Activated CD4-positive, alpha-beta T cell treated with anti-CD3 and anti-CD28 coated beads, Interleukin-2, amount 10 ng/mL, durations not matched to agents 24 days and 14 days (primary cell): ENCODE data around the gene LAMTOR3. TPM values are rescaled to one million over a fixed set of nuclear protein-coding genes. Genes with fewer than 3 reads are reported as not detected.

Experiments
- DNase-seq: peaks from one replicate; pipeline ENCODE4 v3.0.0; 2022
- H3K27ac Mint-ChIP-seq: one replicate; pipeline ENCODE4 v1.8.0; 2022; ENCODE audit warnings: mild to moderate bottlenecking, mixed read lengths
- H3K27me3 Mint-ChIP-seq: one replicate; pipeline ENCODE4 v1.8.0; 2022; ENCODE audit warnings: mixed read lengths
- H3K36me3 Mint-ChIP-seq: one replicate; pipeline ENCODE4 v1.8.0; 2022; ENCODE audit warnings: low read depth, mild to moderate bottlenecking, mixed read lengths
- H3K4me1 Mint-ChIP-seq: one replicate; pipeline ENCODE4 v1.8.0; 2021; ENCODE audit warnings: mixed read lengths
- H3K4me3 Mint-ChIP-seq: one replicate; pipeline ENCODE4 v1.8.0; 2022; ENCODE audit warnings: mild to moderate bottlenecking, moderate library complexity, mixed read lengths
- H3K9me3 Mint-ChIP-seq: one replicate; pipeline ENCODE4 v1.8.0; 2021; ENCODE audit warnings: mixed read lengths
- intact Hi-C: fragments of 100-400 bp; cut with micrococcal nuclease; formaldehyde crosslinking; loops from one replicate; pipeline ENCODE4 v1.15.1; 2023
- total RNA-seq: library from RNA; stranded (reverse); gene quantifications from 2 replicates; pipeline ENCODE4 v1.2.3, GENCODE V29; 2022

Gene LAMTOR3
- total RNA-seq, 1 donor from 2014 or later: 28.0 TPM

DNA sequence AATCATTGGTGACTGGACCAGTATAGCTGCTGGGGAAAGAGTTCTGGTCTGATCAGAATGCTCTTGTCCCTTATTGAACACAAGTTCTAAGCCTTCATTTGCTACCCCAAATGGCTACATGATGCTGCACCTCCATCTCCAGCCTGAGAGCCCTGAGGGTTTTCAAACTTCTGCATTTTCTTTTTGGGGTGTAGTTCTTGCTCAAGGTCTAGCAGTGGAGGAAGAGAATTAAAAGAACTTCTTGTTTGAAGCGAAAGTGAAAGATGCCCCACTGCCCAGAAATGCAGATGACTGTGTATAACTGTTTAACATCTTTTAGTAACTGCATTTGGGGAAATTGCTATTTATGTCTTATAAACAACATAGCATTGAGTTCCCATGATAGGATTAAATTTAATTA lies 38.5 kb downstream of the LAMTOR3 start:
- Mint-ChIP-seq H3K4me3 (peak overlapping the region; percentile 68), H3K9me3 (peaks cover 5% of the 10 kb centered on the region), H3K27ac (peak overlapping the region; percentile 88), H3K36me3 (peaks cover 55% of the 10 kb centered on the region), H3K27me3 (no peaks in the 10 kb centered on the region), H3K4me1 (peaks cover 67% of the 10 kb centered on the region)
- intact Hi-C loops: loop anchor here (1.0 to 10.0 kb wide), 4 partner anchors 8 to 1669 kb away; partner anchors contain the start of genes EIF4E and TRMT10A
- peak; percentile 82 for DNase-seq

DNA sequence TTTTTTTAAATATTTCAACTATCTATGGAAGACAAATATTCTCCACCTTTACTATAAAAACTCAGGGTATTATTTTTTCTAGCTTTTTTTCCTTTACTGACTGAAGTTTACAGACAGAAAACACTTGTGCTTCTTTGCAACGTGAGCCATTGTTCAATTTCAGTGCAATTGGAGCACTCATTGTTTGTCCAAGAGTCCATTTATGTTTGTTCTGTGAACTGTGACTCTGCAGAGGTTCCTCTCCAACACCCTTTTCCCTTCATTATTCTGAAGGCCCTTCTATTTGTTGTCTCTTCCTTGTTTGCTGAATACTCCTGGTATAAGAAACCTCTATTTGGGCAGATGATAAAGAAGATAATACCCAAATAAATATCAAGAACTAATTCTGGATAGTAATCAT lies 40.2 kb downstream of the LAMTOR3 start:
- H3K4me3 Mint-ChIP-seq: no peak overlapping the region
- peaks cover 54% of the 10 kb centered on the region for H3K36me3 Mint-ChIP-seq
- intact Hi-C loops: loop anchor here (5.0 to 10.0 kb wide), 3 partner anchors 929 to 1671 kb away; partner anchors contain the start of genes EIF4E and PPP3CA
- no peak overlapping the region for H3K27ac Mint-ChIP-seq
- H3K9me3 Mint-ChIP-seq: peaks cover 5% of the 10 kb centered on the region
- DNase-seq: peak; percentile 45
- peaks cover 74% of the 10 kb centered on the region for H3K4me1 Mint-ChIP-seq
- H3K27me3 Mint-ChIP-seq: no peaks in the 10 kb centered on the region

DNA sequence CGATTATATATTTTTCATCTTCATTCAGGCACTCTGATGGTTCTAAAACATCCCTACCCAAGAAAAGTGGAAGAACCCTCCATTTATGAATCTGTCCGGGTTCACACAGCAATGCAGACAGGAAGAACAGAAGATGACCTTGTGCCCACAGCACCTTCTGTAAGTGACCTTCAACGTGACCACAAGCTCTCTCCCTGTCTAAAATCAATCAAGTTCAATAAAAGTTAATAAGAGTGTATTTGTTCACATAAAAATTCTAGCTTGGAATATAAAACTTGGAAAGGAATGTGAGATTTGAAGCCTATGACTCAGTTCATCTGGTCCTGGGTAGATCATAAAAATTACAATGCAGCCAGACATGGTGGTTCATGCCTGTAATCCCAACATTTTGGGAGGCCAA lies 41.0 kb downstream of the LAMTOR3 start:
- Mint-ChIP-seq H3K4me3 (no peak overlapping the region), H3K9me3 (peaks cover 5% of the 10 kb centered on the region), H3K36me3 (peaks cover 55% of the 10 kb centered on the region), H3K27ac (peak overlapping the region; percentile 98), H3K27me3 (no peaks in the 10 kb centered on the region), H3K4me1 (peaks cover 80% of the 10 kb centered on the region)
- intact Hi-C loops: loop anchor here (5.0 to 10.0 kb wide), 3 partner anchors 928 to 1672 kb away; partner anchors contain the start of genes EIF4E and PPP3CA
- no peak for DNase-seq

DNA sequence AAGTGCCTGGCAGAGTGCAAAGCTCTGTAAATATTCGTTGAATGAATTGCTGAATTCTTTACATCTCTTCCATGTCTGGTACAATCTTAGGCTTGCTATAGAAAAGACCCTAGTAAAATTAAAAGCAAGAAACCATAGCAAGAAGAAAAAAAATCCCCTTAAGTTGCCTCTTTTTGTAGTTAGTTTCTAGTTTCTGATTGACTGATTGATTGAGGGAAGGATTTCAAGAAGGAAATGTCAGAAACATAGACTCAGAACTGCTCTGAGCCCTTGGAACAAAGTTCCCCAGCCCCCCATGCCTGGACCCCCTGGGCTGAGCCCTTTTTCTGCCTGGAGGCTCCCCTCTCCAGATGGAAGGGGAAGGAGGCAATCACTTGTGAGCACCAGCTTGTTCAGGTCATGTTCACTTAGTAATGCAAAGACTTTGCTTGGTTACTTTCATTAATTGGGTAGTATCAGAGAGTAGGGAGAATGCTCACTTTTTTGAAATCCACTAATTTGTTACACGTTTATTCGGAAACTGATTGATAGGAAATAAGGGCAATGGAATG lies 42.0 kb downstream of the LAMTOR3 start:
- peak overlapping the region; percentile 98 for H3K27ac Mint-ChIP-seq
- peak overlapping the region; percentile 79 for H3K4me3 Mint-ChIP-seq
- H3K9me3 Mint-ChIP-seq: peaks cover 5% of the 10 kb centered on the region
- peaks cover 55% of the 10 kb centered on the region for H3K36me3 Mint-ChIP-seq
- DNase-seq: no peak
- H3K4me1 Mint-ChIP-seq: peaks cover 83% of the 10 kb centered on the region
- H3K27me3 Mint-ChIP-seq: no peaks in the 10 kb centered on the region
- intact Hi-C loops: loop anchor here (1.0 to 10.0 kb wide), 4 partner anchors 42 to 1673 kb away; partner anchors contain the start of genes EIF4E, LAMTOR3 and PPP3CA

DNA sequence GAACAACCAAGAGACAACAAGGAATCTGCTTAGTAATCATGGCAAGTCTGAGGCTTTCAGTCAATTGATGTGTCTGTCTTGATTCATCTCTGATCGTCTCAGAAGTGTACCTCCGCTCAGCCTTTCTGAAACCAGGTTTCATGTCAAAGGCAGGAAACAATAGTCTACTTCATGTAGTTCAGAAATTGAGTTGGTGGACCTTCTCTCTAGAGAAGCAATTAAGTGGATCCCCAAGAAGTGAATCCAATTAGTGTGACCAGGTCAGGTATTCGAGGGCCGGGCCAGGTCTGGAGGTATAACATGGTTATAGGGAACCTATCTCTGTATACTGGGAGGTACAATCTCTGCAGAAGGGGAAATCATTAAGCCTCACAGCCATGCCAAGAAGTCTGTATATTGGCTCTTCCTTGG lies 45.6 kb downstream of the LAMTOR3 start:
- Mint-ChIP-seq H3K4me3 (peak overlapping the region; percentile 58), H3K9me3 (no peaks in the 10 kb centered on the region), H3K27ac (peak overlapping the region; percentile 92), H3K4me1 (peaks cover 75% of the 10 kb centered on the region), H3K36me3 (peaks cover 36% of the 10 kb centered on the region), H3K27me3 (no peaks in the 10 kb centered on the region)
- DNase-seq: peak; percentile 80
- intact Hi-C loops: loop anchor here (5.0 to 10.0 kb wide), 6 partner anchors 341 to 1364 kb away; no protein-coding TSS in a partner anchor

- intact Hi-C loops: loop anchor here (1.0 to 10.0 kb wide), 10 partner anchors 9 to 1363 kb away; partner anchors contain the start of genes DAPP1 and LAMTOR3
- DNase-seq: peak; percentile 84
- Mint-ChIP-seq H3K4me1 (peaks cover 67% of the 10 kb centered on the region), H3K36me3 (peaks cover 37% of the 10 kb centered on the region), H3K9me3 (no peaks in the 10 kb centered on the region), H3K4me3 (peak overlapping the region; percentile 58), H3K27me3 (no peaks in the 10 kb centered on the region), H3K27ac (peak overlapping the region; percentile 92)
These were observed 46.8 kb downstream of the LAMTOR3 start for GRCh38 chr4:99847362-99847976.

DNA sequence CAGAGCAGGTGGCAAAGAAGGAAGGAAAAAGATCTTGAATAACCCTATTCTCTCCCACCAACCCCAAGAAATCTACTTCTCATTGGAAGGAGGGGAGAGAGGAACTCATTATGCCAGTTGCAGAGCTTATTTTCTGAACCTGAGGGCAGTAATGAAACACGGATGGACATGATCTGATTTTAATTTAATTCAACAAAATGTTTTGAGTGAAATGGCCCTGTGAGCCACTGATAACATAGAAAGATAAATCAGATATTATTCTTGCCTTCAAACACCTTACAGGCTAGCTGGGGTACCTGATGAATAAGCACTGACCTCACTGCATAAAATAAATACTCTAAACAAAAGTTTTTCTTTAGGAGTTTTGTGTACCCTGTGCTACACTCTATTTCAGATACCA lies 47.3 kb downstream of the LAMTOR3 start:
- peak; percentile 50 for DNase-seq
- Mint-ChIP-seq H3K36me3 (peaks cover 41% of the 10 kb centered on the region), H3K27ac (peak overlapping the region; percentile 92), H3K27me3 (no peaks in the 10 kb centered on the region), H3K9me3 (peaks cover under 1% of the 10 kb centered on the region), H3K4me3 (peak overlapping the region; percentile 69), H3K4me1 (peaks cover 64% of the 10 kb centered on the region)
- intact Hi-C loops: loop anchor here (1.0 to 10.0 kb wide), 10 partner anchors 9 to 1362 kb away; partner anchors contain the start of genes DAPP1 and LAMTOR3

- H3K4me3 Mint-ChIP-seq: peak overlapping the region; percentile 59
These were observed 48.3 kb downstream of the LAMTOR3 start for GRCh38 chr4:99845708-99846469.

DNA sequence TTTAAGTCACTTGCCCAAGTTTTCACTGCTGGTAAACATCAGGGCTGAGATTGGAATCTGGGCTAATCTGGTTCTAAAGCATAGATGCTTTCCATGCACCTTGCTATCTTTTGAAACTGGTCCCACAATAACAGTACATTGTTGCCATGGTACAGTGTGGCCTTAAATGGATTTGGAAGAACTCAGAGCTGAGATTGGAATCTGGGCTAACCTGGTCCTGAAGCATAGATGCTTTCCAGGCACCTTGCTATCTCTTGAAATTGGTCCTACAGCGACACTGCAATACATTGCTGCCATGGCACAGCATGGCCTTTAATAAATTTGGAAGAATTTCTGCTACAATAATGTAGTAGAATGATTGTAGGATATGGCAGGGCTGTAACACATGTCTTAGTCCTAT lies 49.0 kb downstream of the LAMTOR3 start:
- peak; percentile 57 for DNase-seq
- Mint-ChIP-seq H3K4me3 (peak overlapping the region; percentile 21), H3K36me3 (peaks cover 52% of the 10 kb centered on the region), H3K27ac (peak overlapping the region; percentile 86), H3K4me1 (peaks cover 65% of the 10 kb centered on the region), H3K27me3 (no peaks in the 10 kb centered on the region), H3K9me3 (peaks cover 3% of the 10 kb centered on the region)
- intact Hi-C loops: loop anchor here (5.0 to 10.0 kb wide), 6 partner anchors 338 to 1360 kb away; no protein-coding TSS in a partner anchor

More at GRCh38 chr4:99845708-99846469, 48.3 kb downstream of the LAMTOR3 start:
- Mint-ChIP-seq H3K9me3 (peaks cover 3% of the 10 kb centered on the region), H3K27ac (peak overlapping the region; percentile 86), H3K27me3 (no peaks in the 10 kb centered on the region), H3K36me3 (peaks cover 50% of the 10 kb centered on the region), H3K4me1 (peaks cover 66% of the 10 kb centered on the region)
- intact Hi-C loops: loop anchor here (2.0 to 10.0 kb wide), 8 partner anchors 15 to 1361 kb away; partner anchors contain the start of gene LAMTOR3
- peak; percentile 67 for DNase-seq

DNA sequence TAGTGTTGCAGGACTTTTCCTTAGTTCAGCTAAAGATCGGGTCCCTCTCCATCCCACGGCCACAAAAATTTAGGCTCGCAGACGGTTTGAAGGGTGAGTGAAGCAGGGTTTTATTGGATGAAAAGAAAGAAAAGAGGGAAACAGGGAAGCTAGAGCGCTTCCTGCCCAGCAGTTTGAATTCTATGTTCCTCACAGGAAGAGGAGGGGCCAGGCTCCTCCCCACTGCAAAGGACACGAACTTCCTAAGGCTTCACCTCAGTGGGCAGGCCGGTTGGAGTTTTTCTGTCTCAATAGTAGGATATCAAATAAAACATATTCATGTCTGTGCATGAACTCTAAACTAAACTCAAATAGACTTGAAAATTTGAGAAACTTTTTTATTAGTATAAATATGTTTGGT lies 50.2 kb downstream of the LAMTOR3 start:
- intact Hi-C loops: loop anchor here (10.0 kb wide), 1 partner anchor 1359 kb away; no protein-coding TSS in a partner anchor
- peaks cover 56% of the 10 kb centered on the region for H3K4me1 Mint-ChIP-seq
- H3K36me3 Mint-ChIP-seq: peaks cover 52% of the 10 kb centered on the region
- no peak overlapping the region for H3K27ac Mint-ChIP-seq
- DNase-seq: peak; percentile 53
- no peak overlapping the region for H3K4me3 Mint-ChIP-seq
- H3K9me3 Mint-ChIP-seq: peaks cover 3% of the 10 kb centered on the region
- H3K27me3 Mint-ChIP-seq: no peaks in the 10 kb centered on the region

- H3K27ac Mint-ChIP-seq: peak overlapping the region; percentile 57
- no peaks in the 10 kb centered on the region for H3K27me3 Mint-ChIP-seq
- H3K9me3 Mint-ChIP-seq: peaks cover 3% of the 10 kb centered on the region
- H3K4me3 Mint-ChIP-seq: no peak overlapping the region
- no peak for DNase-seq
- intact Hi-C loops: loop anchor here (10.0 kb wide), 1 partner anchor 1359 kb away; no protein-coding TSS in a partner anchor
- H3K36me3 Mint-ChIP-seq: peaks cover 55% of the 10 kb centered on the region
- peaks cover 56% of the 10 kb centered on the region for H3K4me1 Mint-ChIP-seq
These were observed 50.8 kb downstream of the LAMTOR3 start for GRCh38 chr4:99843413-99843812.

GRCh38 chr4:99841129-99841528 lies 53.1 kb downstream of the LAMTOR3 start:
- Mint-ChIP-seq H3K27me3 (no peaks in the 10 kb centered on the region), H3K9me3 (peaks cover 3% of the 10 kb centered on the region), H3K27ac (peak overlapping the region; percentile 74), H3K4me1 (peaks cover 43% of the 10 kb centered on the region), H3K4me3 (no peak overlapping the region), H3K36me3 (peaks cover 63% of the 10 kb centered on the region)
- DNase-seq: no peak
- intact Hi-C loops: loop anchor here (10.0 kb wide), 1 partner anchor 1356 kb away; no protein-coding TSS in a partner anchor

- Mint-ChIP-seq H3K36me3 (peaks cover 68% of the 10 kb centered on the region), H3K27me3 (no peaks in the 10 kb centered on the region), H3K4me3 (no peak overlapping the region), H3K27ac (no peak overlapping the region), H3K4me1 (peaks cover 32% of the 10 kb centered on the region), H3K9me3 (peaks cover 3% of the 10 kb centered on the region)
- intact Hi-C loops: no loop called here
- DNase-seq: no peak
These were observed 55.3 kb downstream of the LAMTOR3 start for GRCh38 chr4:99838927-99839326.
